SK-N-SH treated with all-trans-retinoic acid at 6 μM for 48 hours (cell line): ENCODE results near the gene MOGAT3.

Experiments used
- ATAC-seq: fragments of 200-7000 bp; cut with Tn5 transposase; 3 replicates; pipeline ENCODE4 v1.9.1; 2020; ENCODE audit warnings: mild to moderate bottlenecking, moderate library complexity
- ARNTL ChIP-seq: fragments of 450-650 bp; formaldehyde crosslinking; IDR thresholded peaks from 2 replicates; pipeline ENCODE4 v1.5.0; 2020; ENCODE audit warnings: low read depth, mild to moderate bottlenecking, moderate library complexity, borderline replicate concordance
- CREB5 ChIP-seq: fragments of 250-450 bp; sonication (Bioruptor Pico); IDR thresholded peaks from 2 replicates; pipeline ENCODE4 v1.5.1; 2020; ENCODE audit warnings: low read depth, mild to moderate bottlenecking, moderate library complexity
- CSDC2 ChIP-seq: fragments of 250-450 bp; sonication (Bioruptor Pico); IDR thresholded peaks from 2 replicates; pipeline ENCODE4 v1.5.0; 2020; ENCODE audit warnings: mild to moderate bottlenecking, moderate library complexity
- ESRRG ChIP-seq: fragments of 250-450 bp; sonication (Bioruptor Pico); IDR thresholded peaks from 2 replicates; pipeline ENCODE4 v1.6.1; 2021; ENCODE audit warnings: mild to moderate bottlenecking
- GLIS3 ChIP-seq: fragments of 250-450 bp; sonication (Bioruptor Pico); IDR thresholded peaks from 2 replicates; pipeline ENCODE4 v1.5.0; 2020; ENCODE audit warnings: mild to moderate bottlenecking, moderate library complexity
- ISL1 ChIP-seq: fragments of 250-450 bp; sonication (Bioruptor Pico); IDR thresholded peaks from 2 replicates; pipeline ENCODE4 v2.1.2; 2022; ENCODE audit warnings: mild to moderate bottlenecking, moderate library complexity
- PATZ1 ChIP-seq: fragments of 250-450 bp; sonication (Bioruptor Pico); IDR thresholded peaks from 2 replicates; pipeline ENCODE4 v1.8.0; 2020; ENCODE audit warnings: mild to moderate bottlenecking, moderate library complexity, borderline replicate concordance
- POU6F1 ChIP-seq: fragments of 250-450 bp; sonication (Bioruptor Pico); IDR thresholded peaks from 2 replicates; pipeline ENCODE4 v1.8.0; 2021; ENCODE audit warnings: low read depth, mild to moderate bottlenecking, moderate library complexity, borderline replicate concordance
- PPARA ChIP-seq: fragments of 250-450 bp; sonication (Bioruptor Pico); IDR thresholded peaks from 2 replicates; pipeline ENCODE4 v1.5.0; 2020; ENCODE audit warnings: mild to moderate bottlenecking, borderline replicate concordance
- RARB ChIP-seq: fragments of 250-450 bp; sonication (Bioruptor Pico); IDR thresholded peaks from 2 replicates; pipeline ENCODE4 v1.8.0; 2021; ENCODE audit warnings: mild to moderate bottlenecking, moderate library complexity
- SNAI2 ChIP-seq: fragments of 250-450 bp; sonication (Bioruptor Pico); IDR thresholded peaks from 2 replicates; pipeline ENCODE4 v1.5.0; 2020; ENCODE audit warnings: mild to moderate bottlenecking, moderate library complexity
- TCF4 ChIP-seq: fragments of 250-450 bp; sonication (Bioruptor Pico); IDR thresholded peaks from 2 replicates; pipeline ENCODE4 v1.8.0; 2021; ENCODE audit warnings: mild to moderate bottlenecking, moderate library complexity, borderline replicate concordance
- TOX ChIP-seq: fragments of 250-450 bp; sonication (Bioruptor Pico); IDR thresholded peaks from 2 replicates; pipeline ENCODE4 v1.8.0; 2021; ENCODE audit warnings: mild to moderate bottlenecking, moderate library complexity, borderline replicate concordance
- TSHZ2 ChIP-seq: fragments of 250-450 bp; sonication (Bioruptor Pico); IDR thresholded peaks from 2 replicates; pipeline ENCODE4 v1.5.0; 2020; ENCODE audit warnings: mild to moderate bottlenecking, moderate library complexity
- ZC3H10 ChIP-seq: fragments of 250-450 bp; sonication (Bioruptor Pico); IDR thresholded peaks from 2 replicates; pipeline ENCODE4 v1.5.1; 2021; ENCODE audit warnings: mild to moderate bottlenecking, moderate library complexity
- ZFP3 ChIP-seq: fragments of 250-450 bp; sonication (Bioruptor Pico); IDR thresholded peaks from 2 replicates; pipeline ENCODE4 v1.5.0; 2020; ENCODE audit warnings: mild to moderate bottlenecking, moderate library complexity
- ZFP30 ChIP-seq: fragments of 450-650 bp; formaldehyde crosslinking; IDR thresholded peaks from 2 replicates; pipeline ENCODE4 v1.5.0; 2022; ENCODE audit warnings: mild to moderate bottlenecking, moderate library complexity
- ZNF565 ChIP-seq: fragments of 450-650 bp; formaldehyde crosslinking; conservative IDR thresholded peaks from 2 replicates; pipeline ENCODE4 v1.5.0; 2020; ENCODE audit warnings: low read depth, mild to moderate bottlenecking, moderate library complexity
- ZNF70 ChIP-seq: fragments of 450-650 bp; formaldehyde crosslinking; IDR thresholded peaks from 2 replicates; pipeline ENCODE4 v1.5.0; 2020; ENCODE audit warnings: mild to moderate bottlenecking, moderate library complexity
- ZNF8 ChIP-seq: fragments of 450-650 bp; formaldehyde crosslinking; IDR thresholded peaks from 2 replicates; pipeline ENCODE4 v1.5.0; 2020; ENCODE audit warnings: mild to moderate bottlenecking, moderate library complexity

Gene MOGAT3

GRCh38 chr7:101220295-101220694 is 19.5 kb upstream of the MOGAT3 start (continued):
- TF ChIP-seq CSDC2 (no peak), PPARA (CRISPR knock-in tag) (no peak)

- TF ChIP-seq ZFP3 (CRISPR knock-in tag): no peak
- TF ChIP-seq RARB (CRISPR knock-in tag): no peak
- TF ChIP-seq ZNF565: no peak
- TF ChIP-seq ZNF8 (CRISPR knock-in tag): no peak
- TF ChIP-seq CSDC2: no peak
- TF ChIP-seq PATZ1 (CRISPR knock-in tag): no peak
- TF ChIP-seq GLIS3 (CRISPR knock-in tag): no peak
- peak; percentile 5 for ATAC-seq
Observed at GRCh38 chr7:101218236-101219125, 17.6 kb upstream of the MOGAT3 start.

- ATAC-seq: peak; percentile 91
- no peak for TF ChIP-seq ZNF70 (CRISPR knock-in tag)
- TF ChIP-seq ZNF8 (CRISPR knock-in tag): no peak
- peak; percentile 93 for TF ChIP-seq ZFP3 (CRISPR knock-in tag)
- no peak for TF ChIP-seq PPARA (CRISPR knock-in tag)
- TF ChIP-seq ISL1: no peak
- TF ChIP-seq TSHZ2 (CRISPR knock-in tag): peak; percentile 50; the same call in 1 of the 2 replicates
- no peak for TF ChIP-seq ARNTL (CRISPR knock-in tag)
- no peak for TF ChIP-seq TOX (CRISPR knock-in tag)
- no peak for TF ChIP-seq RARB (CRISPR knock-in tag)
- 0 out of 2 replicates have a peak, but pooled peaks have one; percentile 70 for TF ChIP-seq GLIS3 (CRISPR knock-in tag)
- TF ChIP-seq PATZ1 (CRISPR knock-in tag): no peak
- TF ChIP-seq CSDC2: 0 out of 2 replicates have a peak, but pooled peaks have one; percentile 53
- no peak for TF ChIP-seq ESRRG
- TF ChIP-seq ZNF565: no peak
- TF ChIP-seq TCF4 (CRISPR knock-in tag): peak; percentile 33; the same call in 1 of the 2 replicates
- no peak for TF ChIP-seq ZC3H10
- no peak for TF ChIP-seq SNAI2 (CRISPR knock-in tag)
- TF ChIP-seq CREB5 (CRISPR knock-in tag): no peak; the same call in 1 of the 2 replicates
- TF ChIP-seq ZFP30 (CRISPR knock-in tag): no peak
- TF ChIP-seq POU6F1: no peak
Observed at GRCh38 chr7:101217388-101218235, 16.8 kb upstream of the MOGAT3 start, which contains the start of the genes PLOD3 and ZNHIT1. Gene PLOD3 (minus strand): TSS chr7:101217581. CDS start chr7:101217274, 307 bp downstream. Gene ZNHIT1 (plus strand): TSS chr7:101218165. CDS start chr7:101218196, 31 bp downstream.
